MCF 10A (cell line): Measurements from ENCODE around the gene RFTN2. TPM values are rescaled to one million over a fixed set of nuclear protein-coding genes. Genes with fewer than 3 reads are reported as not detected.
"Not testable (repeated sequence)": the region's sequence is repeated elsewhere in the genome, so short reads cannot be mapped to it uniquely, and the experiment has no call there.

Experiments
- BruUV-seq: library from RNA; stranded (reverse); fragments of 400-500 nt; replicated peaks from 2 replicates; lab custom pipeline; 2021; lab: Mats Ljungman, UMichigan
- CTCF ChIA-PET: fragments of 300-600 bp; sonication (Branson Sonifier 250); formaldehyde crosslinking; extraction: SDS; loops from one replicate; lab custom pipeline; 2021; ENCODE audit warnings: antibody characterized with exemption, inconsistent platforms; lab: Yijun Ruan, JAX
- POLR2A ChIA-PET: fragments of 300-600, 350-650 bp; sonication (Branson Sonifier 250); formaldehyde crosslinking; extraction: SDS; loops from one replicate; lab custom pipeline; 2020; ENCODE audit warnings: antibody characterized with exemption, inconsistent platforms; lab: Yijun Ruan, JAX
- DNase-seq: peaks from one replicate; pipeline ENCODE4 v3.0.0-alpha.2; 2018; ENCODE audit not compliant: unreplicated experiment
- H3K27ac Mint-ChIP-seq: one replicate; pipeline ENCODE4 v1.8.0; 2022; ENCODE audit warnings: mild to moderate bottlenecking, low read depth, mixed read lengths; ENCODE audit not compliant: unreplicated experiment
- H3K27me3 Mint-ChIP-seq: one replicate; pipeline ENCODE4 v1.8.0; 2022; ENCODE audit warnings: mixed read lengths; ENCODE audit not compliant: insufficient read depth, unreplicated experiment
- H3K36me3 Mint-ChIP-seq: one replicate; pipeline ENCODE4 v1.8.0; 2022; ENCODE audit warnings: mild to moderate bottlenecking, moderate library complexity, mixed read lengths; ENCODE audit not compliant: insufficient read depth, unreplicated experiment
- H3K4me1 Mint-ChIP-seq: one replicate; pipeline ENCODE4 v1.8.0; 2022; ENCODE audit warnings: mixed read lengths; ENCODE audit not compliant: insufficient read depth, unreplicated experiment
- H3K4me3 Mint-ChIP-seq: one replicate; pipeline ENCODE4 v1.8.0; 2022; ENCODE audit warnings: mild to moderate bottlenecking, moderate library complexity, mixed read lengths; ENCODE audit not compliant: unreplicated experiment
- H3K9me3 Mint-ChIP-seq: one replicate; pipeline ENCODE4 v1.8.0; 2022; ENCODE audit warnings: mixed read lengths; ENCODE audit not compliant: unreplicated experiment
- intact Hi-C: fragments of 100-400 bp; cut with micrococcal nuclease; formaldehyde crosslinking; loops from 2 replicates; pipeline ENCODE4 v1.14.1; 2022
- total RNA-seq: library from RNA; stranded (reverse); gene quantifications from 2 replicates; pipeline ENCODE4 v1.2.3, GENCODE V29; 2022
- TF ChIP-seq, protein P1 (sequence below): fragments of 200-600 bp; IDR thresholded peaks from one replicate; pipeline ENCODE4 v1.8.0; 2022; ENCODE audit warnings: antibody characterized with exemption, mild to moderate bottlenecking; ENCODE audit not compliant: unreplicated experiment

RFTN2 gene
- total RNA-seq, 1 experiment from 2014 or later, result not detected

DNA sequence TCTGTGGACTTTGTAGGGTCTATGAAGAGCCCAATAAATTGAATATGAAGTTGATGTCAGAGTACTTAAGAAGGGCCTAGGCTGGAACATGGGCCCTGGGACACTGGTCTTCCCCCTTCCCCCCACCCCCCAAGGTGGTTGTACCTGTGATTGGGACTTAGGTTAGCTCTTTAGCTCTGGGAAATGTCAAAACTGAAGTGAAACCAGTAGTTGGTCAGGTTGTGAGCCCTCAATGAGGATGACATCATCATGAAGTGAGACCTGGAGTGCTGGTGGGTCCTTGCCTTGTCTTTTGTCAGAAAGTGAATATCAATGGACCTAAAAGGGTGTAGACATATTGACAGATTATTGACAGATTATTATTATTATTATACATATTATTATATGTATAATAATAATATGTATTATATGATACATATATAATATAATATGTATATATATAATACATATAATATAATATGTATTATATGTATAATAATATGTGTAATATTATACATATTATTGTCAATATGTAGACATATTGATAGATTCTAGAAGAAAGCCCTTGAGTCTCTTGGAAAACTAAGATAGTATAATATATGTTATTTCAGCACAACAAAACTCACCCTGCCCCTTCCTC is 35.1 kb upstream of the RFTN2 start:
- Mint-ChIP-seq H3K36me3 (peaks cover 11% of the 10 kb centered on the region), H3K4me1 (peaks cover 30% of the 10 kb centered on the region), H3K27ac (no peak overlapping the region), H3K27me3 (no peaks in the 10 kb centered on the region), H3K4me3 (no peak overlapping the region), H3K9me3 (no peaks in the 10 kb centered on the region)
- POLR2A ChIA-PET, result no interaction called here
- CTCF ChIA-PET, result no interaction called here
- no peak for DNase-seq
- intact Hi-C loops, result no loop called here
- BruUV-seq, result no TSS peak
- TF ChIP-seq, protein P1, sequence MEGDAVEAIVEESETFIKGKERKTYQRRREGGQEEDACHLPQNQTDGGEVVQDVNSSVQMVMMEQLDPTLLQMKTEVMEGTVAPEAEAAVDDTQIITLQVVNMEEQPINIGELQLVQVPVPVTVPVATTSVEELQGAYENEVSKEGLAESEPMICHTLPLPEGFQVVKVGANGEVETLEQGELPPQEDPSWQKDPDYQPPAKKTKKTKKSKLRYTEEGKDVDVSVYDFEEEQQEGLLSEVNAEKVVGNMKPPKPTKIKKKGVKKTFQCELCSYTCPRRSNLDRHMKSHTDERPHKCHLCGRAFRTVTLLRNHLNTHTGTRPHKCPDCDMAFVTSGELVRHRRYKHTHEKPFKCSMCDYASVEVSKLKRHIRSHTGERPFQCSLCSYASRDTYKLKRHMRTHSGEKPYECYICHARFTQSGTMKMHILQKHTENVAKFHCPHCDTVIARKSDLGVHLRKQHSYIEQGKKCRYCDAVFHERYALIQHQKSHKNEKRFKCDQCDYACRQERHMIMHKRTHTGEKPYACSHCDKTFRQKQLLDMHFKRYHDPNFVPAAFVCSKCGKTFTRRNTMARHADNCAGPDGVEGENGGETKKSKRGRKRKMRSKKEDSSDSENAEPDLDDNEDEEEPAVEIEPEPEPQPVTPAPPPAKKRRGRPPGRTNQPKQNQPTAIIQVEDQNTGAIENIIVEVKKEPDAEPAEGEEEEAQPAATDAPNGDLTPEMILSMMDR, result no peak

DNA sequence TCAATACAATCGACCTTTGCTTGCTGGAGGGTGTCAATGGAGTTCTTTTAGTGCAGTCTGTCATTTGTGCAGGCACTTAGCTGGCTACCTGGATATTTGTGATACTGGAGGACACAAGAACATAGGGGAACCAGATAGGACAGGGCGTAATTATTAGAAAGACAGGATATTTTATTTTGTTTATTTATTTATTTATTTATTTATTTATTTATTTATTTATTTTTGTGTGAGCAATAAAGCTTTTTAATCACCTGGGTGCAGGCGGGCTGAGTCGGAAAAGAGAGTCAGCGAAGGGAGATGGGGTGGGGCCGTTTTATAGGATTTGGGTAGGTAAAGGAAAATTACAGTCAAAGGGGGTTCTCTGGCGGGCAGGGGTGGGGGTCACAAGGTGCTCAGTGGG is 33.8 kb upstream of the RFTN2 start:
- H3K9me3 Mint-ChIP-seq, BruUV-seq, DNase-seq, H3K27me3 Mint-ChIP-seq, POLR2A ChIA-PET: not testable (repeated sequence)
- peak overlapping the region; percentile 33 for H3K27ac Mint-ChIP-seq
- peaks cover 30% of the 10 kb centered on the region for H3K4me1 Mint-ChIP-seq
- CTCF ChIA-PET, result interaction anchor here (0.6 to 1.2 kb wide), 6 partner anchors 9 to 133 kb away, joined by 3 to 4 read pairs (median 3); no protein-coding TSS in a partner anchor
- peak overlapping the region; percentile 92 for H3K4me3 Mint-ChIP-seq
- intact Hi-C loops, result loop anchor here (5.0 to 10.0 kb wide), 7 partner anchors 154 to 1746 kb away; partner anchors contain the start of genes COQ10B, SATB2 and SF3B1
- H3K36me3 Mint-ChIP-seq, result peaks cover 11% of the 10 kb centered on the region

DNA sequence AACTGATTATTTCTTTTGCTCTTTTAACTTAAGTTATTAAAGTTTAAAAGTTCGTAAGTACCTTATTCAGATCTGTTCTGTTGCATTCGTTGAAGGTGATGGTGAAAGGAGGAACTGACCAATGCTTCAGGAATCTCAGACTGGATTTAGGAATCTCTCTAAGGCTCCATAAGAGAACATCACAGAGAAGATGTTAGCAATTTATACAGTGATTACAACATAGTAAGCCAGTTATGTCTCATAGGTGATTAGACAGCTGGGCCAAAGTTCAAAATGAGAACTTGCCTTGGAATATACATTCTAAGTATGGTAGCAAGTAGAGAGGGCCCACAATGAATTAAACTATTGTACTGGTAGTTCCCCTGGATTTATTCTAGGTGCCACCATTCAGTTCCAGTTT is 32.9 kb upstream of the RFTN2 start:
- intact Hi-C loops, result loop anchor here (1.0 to 10.0 kb wide), 8 partner anchors 154 to 1746 kb away; partner anchors contain the start of genes COQ10B, HSPE1, SATB2 and SF3B1
- POLR2A ChIA-PET, result interaction anchor here (1.7 to 4.7 kb wide), 2 partner anchors 74 to 208 kb away, joined by 5 to 49 read pairs; partner anchors contain the start of genes HSPD1 and HSPE1

DNA sequence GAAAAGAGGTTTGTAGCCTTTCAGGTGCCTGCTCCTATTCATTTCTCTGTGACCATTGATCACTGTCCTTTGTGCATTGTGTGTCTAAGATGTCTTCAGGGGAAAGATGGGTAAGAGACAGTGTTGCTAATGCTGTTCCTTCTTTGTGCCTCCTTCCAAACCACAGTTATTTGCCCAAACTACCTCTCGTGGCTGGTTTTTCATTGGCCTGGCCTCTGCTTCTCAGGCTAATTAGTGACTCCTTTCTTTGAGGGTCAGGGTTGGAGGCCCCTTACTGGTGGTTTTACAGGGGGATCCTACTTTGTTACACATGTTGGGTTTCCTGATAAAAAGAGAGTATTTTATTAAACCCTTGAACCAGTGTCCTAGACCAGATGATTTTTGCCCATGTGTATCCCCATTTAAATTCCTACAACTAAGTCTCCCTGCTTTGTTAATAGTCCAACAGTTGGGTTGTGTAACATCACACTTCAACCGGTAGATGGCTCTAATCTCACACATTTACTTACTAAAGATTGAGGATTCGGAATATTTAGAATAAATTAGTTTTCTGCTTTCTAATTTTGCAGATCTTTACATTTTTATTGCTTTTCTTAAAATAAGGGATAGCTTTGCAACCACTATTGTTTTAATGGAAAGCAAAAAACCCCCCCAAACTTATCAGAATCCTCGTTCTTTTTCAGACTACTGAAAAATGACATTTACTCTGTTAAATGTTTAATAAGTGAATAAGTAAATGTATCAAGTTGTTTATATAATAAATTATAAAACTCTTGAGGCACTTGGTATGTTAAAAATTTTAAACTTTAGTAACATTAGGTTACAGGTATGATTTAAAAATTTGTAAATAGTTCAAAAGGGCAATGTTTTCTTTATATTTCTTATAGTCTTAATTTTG is 32.2 kb upstream of the RFTN2 start:
- H3K27me3 Mint-ChIP-seq, result no peaks in the 10 kb centered on the region
- ChIA-PET POLR2A (interaction anchor here (1.4 to 4.7 kb wide), 4 partner anchors 75 to 207 kb away, joined by 4 to 49 read pairs (median 18); partner anchors contain the start of genes HSPD1, HSPE1 and MOB4), CTCF (interaction anchor here (0.6 to 3.6 kb wide), 18 partner anchors 9 to 1001 kb away, joined by 3 to 27 read pairs (median 4); partner anchors contain the start of gene SF3B1)
- peaks cover 5% of the 10 kb centered on the region for H3K36me3 Mint-ChIP-seq
- peak; percentile 64 for DNase-seq
- intact Hi-C loops, result loop anchor here (1.0 to 10.0 kb wide), 9 partner anchors 70 to 1747 kb away; partner anchors contain the start of genes COQ10B, HSPE1, SATB2 and SF3B1
- H3K27ac Mint-ChIP-seq, result peak overlapping the region; percentile 54
- peaks cover 4% of the 10 kb centered on the region for H3K9me3 Mint-ChIP-seq
- peak overlapping the region; percentile 92 for H3K4me3 Mint-ChIP-seq
- TF ChIP-seq, protein P1, result peak; percentile 50
- H3K4me1 Mint-ChIP-seq, result peaks cover 26% of the 10 kb centered on the region
- BruUV-seq, result TSS peak; percentile 80

More for the DNA sequence above, 32.9 kb upstream of the RFTN2 start:
- H3K9me3 Mint-ChIP-seq, result no peaks in the 10 kb centered on the region
- BruUV-seq, result no TSS peak
- TF ChIP-seq, protein P1, result no peak
- H3K27ac Mint-ChIP-seq, result peak overlapping the region; percentile 33
- peak; percentile 76 for DNase-seq
- H3K4me3 Mint-ChIP-seq, result peak overlapping the region; percentile 92
- CTCF ChIA-PET, result interaction anchor here (0.8 to 3.6 kb wide), 6 partner anchors 52 to 588 kb away, joined by 3 to 27 read pairs (median 4); no protein-coding TSS in a partner anchor
- no peaks in the 10 kb centered on the region for H3K27me3 Mint-ChIP-seq
- H3K36me3 Mint-ChIP-seq, result peaks cover 11% of the 10 kb centered on the region
- peaks cover 29% of the 10 kb centered on the region for H3K4me1 Mint-ChIP-seq
